Measurements from ENCODE around the gene PDXK.
"Not testable (repeated sequence)": the region's sequence is repeated elsewhere in the genome, so short reads cannot be mapped to it uniquely, and the experiment has no call there.

The PDXK gene

DNA sequence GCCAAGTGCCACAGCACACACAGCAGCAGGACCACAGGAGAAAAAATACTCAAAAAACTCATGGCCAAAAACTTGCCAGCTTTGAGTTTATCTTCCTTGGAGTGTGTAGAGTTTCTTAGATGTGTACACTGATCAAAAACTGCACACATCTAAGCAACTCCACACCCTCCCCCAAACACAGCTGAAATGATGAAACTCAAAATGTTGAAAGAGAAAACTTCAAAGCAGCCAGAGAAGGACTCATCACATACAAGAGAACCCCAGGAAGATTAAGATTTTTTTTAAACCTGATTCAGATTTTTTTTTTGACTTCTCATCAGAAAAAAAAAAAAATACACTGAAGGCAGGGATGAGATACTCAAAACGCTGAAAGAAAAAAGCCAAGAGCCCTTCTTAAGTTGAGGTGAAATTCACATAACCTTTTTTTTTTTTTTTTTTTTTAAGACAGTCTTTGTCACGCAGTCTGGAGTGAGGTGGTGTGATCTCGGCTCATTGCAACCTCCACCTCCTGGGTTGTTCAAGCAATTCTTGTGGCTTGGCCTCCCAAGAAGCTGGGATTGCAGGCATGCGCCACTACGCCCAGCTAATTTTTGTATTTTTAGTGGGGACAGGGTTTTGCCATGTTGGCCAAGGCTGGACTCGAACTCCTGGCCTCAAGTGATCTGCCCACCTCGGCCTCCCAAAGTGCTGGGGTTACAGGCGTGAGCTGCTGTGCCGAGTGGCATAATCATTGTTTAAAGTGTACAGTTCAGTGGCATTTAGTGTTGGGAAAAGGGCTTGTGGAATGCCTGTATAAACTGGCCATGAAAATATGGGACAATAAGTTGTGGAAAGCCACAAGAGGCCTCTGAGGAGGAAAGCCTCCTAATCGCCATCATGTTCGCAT, 20.9 kb upstream of the PDXK start:
- no peak overlapping the region for H3K4me3 ChIP-seq (ENCODE audit: low read length)
- DNase-seq (ENCODE audit: low read depth) = peak; percentile 19
- TF ChIP-seq, protein P1, sequence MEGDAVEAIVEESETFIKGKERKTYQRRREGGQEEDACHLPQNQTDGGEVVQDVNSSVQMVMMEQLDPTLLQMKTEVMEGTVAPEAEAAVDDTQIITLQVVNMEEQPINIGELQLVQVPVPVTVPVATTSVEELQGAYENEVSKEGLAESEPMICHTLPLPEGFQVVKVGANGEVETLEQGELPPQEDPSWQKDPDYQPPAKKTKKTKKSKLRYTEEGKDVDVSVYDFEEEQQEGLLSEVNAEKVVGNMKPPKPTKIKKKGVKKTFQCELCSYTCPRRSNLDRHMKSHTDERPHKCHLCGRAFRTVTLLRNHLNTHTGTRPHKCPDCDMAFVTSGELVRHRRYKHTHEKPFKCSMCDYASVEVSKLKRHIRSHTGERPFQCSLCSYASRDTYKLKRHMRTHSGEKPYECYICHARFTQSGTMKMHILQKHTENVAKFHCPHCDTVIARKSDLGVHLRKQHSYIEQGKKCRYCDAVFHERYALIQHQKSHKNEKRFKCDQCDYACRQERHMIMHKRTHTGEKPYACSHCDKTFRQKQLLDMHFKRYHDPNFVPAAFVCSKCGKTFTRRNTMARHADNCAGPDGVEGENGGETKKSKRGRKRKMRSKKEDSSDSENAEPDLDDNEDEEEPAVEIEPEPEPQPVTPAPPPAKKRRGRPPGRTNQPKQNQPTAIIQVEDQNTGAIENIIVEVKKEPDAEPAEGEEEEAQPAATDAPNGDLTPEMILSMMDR (IDR thresholded peaks at IDR 0.05; ENCODE audit: insufficient read depth, low read depth, low read length, missing control alignments) = no peak

DNA sequence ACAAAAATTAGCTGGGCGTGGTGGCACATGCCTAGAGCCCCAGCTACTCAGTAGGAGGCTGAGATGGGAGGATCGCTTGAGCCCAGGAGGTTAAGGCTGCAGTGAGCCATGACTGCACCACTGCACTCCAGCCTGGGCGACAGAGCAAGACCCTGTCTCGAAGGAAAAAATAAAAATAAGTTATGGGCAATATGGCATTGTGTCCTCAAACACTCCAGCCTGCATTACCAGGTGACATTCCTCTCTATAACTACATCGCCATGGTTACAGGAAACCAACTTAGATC, 19.5 kb upstream of the PDXK start:
- not testable (repeated sequence) for H3K4me3 ChIP-seq (ENCODE audit: low read length); DNase-seq (ENCODE audit: low read depth)

DNA sequence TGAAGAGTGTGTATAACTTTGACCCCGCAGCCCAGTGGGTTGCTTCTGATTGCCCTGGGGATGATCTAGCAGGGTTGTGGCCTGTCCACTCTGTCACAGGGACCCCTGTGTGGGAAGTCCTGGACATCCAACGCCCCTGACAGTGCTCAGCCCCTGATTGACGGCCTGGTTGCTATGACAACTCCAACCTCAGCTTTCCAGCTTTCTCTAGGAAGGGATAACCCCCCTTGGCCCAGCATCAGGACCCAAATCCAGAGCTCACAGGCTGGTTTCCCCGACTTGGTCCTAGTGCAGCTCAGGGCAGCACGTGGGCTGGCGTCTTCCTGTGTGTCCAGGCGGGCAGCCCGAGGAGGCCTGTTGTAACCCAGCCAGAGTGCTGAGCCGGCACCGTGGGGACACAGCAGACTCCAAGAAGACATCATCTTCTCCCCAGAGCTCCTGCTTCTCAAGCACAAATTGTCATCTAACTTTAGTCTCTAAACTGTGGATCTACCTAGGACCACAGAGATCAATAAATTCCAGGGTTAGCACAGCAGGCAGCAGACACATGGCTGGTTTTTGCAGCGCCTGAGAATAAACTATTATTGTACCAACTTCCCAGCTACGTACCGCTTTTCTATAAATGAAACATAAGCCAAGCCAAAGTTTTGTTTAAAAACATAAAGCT, 18.9 kb upstream of the PDXK start:
- DNase-seq (ENCODE audit: low read depth) = no peak
- H3K4me3 ChIP-seq (ENCODE audit: low read length) = no peak overlapping the region
- TF ChIP-seq, protein P1 (IDR thresholded peaks at IDR 0.05; ENCODE audit: insufficient read depth, low read depth, low read length, missing control alignments) = no peak

DNA sequence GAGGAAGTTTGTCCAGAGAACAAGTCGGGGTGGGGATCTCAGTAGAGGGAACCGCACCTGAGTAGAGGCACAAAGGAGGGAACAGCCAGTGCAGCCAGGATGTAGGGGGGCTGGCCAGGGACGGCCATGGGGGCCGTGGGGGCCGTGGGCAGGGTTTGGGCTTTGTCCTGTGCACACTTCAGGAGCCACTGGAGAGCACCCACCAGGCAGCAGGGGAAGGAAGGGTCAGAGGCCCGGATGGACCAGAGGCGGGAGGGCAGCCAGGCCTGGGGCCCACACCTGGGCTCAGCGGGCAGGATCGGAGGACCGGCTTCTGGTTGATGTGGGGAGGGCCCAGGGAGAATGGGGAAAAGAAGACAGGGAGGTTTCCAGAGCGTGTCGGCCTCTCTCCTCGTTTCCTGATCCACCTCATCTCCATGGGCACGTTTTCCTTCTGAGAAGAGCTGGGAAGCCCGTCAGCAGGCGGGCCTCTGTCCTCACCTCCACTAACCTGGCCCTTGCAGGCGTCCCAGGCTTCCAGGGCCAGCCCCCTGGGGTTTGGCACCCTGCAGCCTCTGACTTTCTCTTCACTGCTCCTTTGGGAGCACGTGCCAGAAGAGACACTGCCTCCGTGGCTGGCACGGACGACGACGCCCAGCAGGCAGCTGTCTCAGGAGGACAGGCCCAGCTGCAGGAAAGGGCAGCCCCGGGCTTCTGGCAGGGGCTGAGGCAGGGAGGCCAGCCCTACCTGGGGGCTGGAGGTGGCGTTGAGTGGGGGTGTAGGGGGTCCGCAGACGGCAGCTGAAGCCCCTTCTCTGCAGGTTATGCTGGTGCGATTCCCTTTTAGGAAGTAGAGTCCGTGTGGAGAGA, 16.8 kb upstream of the PDXK start:
- TF ChIP-seq, protein P1 (IDR thresholded peaks at IDR 0.05; ENCODE audit: insufficient read depth, low read depth, low read length, missing control alignments) = no peak
- no peak for DNase-seq (ENCODE audit: low read depth)
- no peak overlapping the region for H3K4me3 ChIP-seq (ENCODE audit: low read length)

DNA sequence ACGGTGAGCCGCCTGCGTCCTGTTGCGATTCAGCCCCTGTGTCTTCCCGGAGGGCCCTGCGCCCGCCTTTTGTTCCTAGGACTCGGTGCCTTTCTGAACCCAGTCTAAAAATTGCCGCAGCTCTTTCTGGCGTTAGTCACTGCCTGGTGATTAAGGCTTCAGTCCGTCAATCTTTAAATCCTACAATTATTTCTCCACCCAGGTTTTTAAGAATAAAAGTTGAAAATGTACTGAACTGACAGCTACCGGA, 16.2 kb upstream of the PDXK start:
- H3K4me3 ChIP-seq (ENCODE audit: low read length) = no peak overlapping the region
- TF ChIP-seq, protein P1 (IDR thresholded peaks at IDR 0.05; ENCODE audit: insufficient read depth, low read depth, low read length, missing control alignments) = no peak
- peak; percentile 46 for DNase-seq (ENCODE audit: low read depth)

DNA sequence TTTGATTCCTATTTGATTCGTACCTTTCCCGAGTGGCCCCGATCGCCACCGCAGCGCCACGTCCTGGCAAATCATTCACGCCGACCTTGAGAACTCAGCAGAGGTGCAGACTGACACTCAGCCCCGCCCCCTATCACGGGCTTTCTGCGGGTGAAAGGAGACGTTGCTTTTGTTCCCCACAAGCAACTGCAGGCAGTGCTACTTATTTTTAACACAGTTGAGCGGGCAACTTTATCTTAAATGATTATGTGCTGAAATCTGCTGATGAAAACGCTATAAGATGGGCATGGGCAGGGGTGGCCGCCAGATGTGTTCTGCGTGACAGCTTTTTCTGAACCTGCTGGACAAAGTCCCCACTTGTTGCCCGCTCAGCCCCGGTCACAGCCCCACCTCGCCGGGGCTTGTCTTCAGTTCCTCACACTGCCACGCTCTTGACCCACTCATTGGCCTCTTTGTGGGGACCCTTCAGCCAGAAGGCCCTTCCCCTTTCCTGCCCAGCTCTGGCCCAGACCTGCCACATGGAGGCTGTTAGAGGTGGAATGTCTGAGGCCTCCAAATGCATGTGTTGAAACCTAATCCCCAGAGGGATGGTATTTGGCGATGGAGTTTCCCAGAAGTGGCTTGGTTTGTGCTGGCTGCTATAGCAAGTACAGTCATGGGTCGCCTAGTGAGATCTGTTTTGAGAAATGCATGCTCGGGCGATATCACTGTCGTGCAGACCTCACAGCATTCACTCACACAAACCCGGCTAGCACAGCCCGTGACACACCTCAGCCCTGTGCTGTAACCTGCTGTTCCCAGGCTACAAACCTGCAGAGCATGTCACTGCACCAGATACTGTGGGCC, 15.7 kb upstream of the PDXK start:
- TF ChIP-seq, protein P1 (IDR thresholded peaks at IDR 0.05; ENCODE audit: insufficient read depth, low read depth, low read length, missing control alignments) = no peak
- DNase-seq (ENCODE audit: low read depth) = peak; percentile 72
- no peak overlapping the region for H3K4me3 ChIP-seq (ENCODE audit: low read length)
